Measurements from ENCODE around the gene TM9SF3.

DNA sequence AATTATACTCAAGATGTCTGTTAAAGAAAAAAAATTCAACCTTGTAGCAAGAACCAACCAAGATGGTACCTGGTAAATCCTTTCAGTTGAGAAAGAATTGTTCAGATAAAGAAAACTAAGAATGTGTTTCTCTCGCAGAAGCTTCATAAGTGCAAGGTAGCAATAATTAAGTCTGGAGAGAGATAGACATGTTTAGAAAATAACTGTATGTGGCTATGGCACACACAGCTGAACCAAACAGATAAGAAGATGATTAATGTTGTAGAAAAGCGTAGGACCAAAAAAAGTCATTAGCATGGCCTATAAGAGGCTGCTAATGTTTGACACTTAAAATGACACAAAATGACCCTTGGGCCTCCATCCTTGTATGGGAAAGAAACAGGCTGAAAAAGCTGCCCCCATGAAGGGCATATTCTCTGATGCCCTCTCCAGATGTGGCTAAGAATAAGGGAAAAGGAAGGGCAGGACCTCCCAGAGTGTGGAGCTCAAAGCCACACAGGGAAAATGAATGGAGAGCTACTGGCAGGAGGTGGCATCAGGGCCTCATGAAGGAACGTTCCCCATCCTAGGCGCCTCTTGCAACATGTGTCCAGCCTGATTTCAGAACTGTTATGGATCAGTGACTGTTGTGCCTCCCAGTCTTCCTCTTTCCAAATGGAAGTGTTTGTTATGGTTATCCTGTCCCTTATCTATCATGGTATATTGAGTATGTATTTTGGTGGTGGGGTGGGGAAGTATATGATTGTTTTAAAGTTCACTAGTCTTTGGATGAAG is 103.8 kb downstream of the TM9SF3 start:
- TF ChIP-seq, protein P1, sequence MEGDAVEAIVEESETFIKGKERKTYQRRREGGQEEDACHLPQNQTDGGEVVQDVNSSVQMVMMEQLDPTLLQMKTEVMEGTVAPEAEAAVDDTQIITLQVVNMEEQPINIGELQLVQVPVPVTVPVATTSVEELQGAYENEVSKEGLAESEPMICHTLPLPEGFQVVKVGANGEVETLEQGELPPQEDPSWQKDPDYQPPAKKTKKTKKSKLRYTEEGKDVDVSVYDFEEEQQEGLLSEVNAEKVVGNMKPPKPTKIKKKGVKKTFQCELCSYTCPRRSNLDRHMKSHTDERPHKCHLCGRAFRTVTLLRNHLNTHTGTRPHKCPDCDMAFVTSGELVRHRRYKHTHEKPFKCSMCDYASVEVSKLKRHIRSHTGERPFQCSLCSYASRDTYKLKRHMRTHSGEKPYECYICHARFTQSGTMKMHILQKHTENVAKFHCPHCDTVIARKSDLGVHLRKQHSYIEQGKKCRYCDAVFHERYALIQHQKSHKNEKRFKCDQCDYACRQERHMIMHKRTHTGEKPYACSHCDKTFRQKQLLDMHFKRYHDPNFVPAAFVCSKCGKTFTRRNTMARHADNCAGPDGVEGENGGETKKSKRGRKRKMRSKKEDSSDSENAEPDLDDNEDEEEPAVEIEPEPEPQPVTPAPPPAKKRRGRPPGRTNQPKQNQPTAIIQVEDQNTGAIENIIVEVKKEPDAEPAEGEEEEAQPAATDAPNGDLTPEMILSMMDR (IDR thresholded peaks at IDR 0.05) = no peak
- TF ChIP-seq POLR2A (IDR thresholded peaks at IDR 0.05) = no peak

All from suprapubic skin (tissue), 3 donors.